SKM-1 (cell line): ENCODE data around the gene NR2F1-AS1.
"Not testable (repeated sequence)": the region's sequence is repeated elsewhere in the genome, so short reads cannot be mapped to it uniquely, and the experiment has no call there.

Experiments
- DNase-seq: peaks from one replicate; lab custom pipeline; 2025; ENCODE audit not compliant: unreplicated experiment; lab: John Stamatoyannopoulos, UW

The NR2F1-AS1 gene

DNA sequence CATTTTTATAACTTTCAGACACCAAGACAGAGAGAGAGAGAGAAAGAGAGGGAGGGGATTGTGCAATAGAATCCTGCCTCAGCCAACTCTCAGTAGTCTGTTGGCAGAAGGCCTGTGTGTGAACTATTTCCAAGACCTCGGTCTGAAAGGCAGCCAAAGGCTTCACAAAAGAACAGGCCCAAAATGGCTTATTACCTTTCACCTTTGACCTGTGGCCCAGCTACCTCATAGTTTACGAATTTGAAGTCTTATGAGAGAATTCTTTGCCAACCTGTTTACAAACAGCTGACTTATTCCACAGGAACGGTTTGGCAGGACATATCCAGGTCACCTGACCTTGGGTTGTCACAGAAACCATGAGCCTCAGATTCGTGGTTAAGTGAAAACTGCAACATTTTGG is 48.6 kb downstream of the NR2F1-AS1 start:
- no peak for DNase-seq

GRCh38 chr5:93521815-93522214 is 59.2 kb downstream of the NR2F1-AS1 start:
- not testable (repeated sequence) for DNase-seq

GRCh38 chr5:93519740-93520139 is 61.3 kb downstream of the NR2F1-AS1 start:
- DNase-seq: no peak

- DNase-seq: no peak
Observed at GRCh38 chr5:93517828-93518227, 63.2 kb downstream of the NR2F1-AS1 start.

DNA sequence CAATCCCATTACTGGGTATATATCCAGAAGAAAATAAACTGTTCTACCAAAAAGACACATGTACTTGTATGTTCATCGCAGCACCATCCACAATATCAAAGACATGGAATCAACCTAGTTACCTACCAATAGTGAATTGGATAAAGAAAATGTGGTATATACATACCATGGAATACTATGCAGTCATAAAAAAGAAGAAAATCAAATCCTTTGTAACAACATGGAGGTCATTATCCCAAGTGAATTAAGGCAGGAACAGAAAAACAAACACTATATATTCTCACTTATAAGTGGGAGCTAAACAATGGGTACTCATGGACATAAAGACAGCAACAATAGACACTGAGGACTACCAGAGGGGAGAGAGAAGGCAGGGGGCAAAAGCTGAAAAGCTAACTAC is 67.7 kb downstream of the NR2F1-AS1 start:
- no peak for DNase-seq

- DNase-seq: no peak
Observed at GRCh38 chr5:93512799-93513198, 68.2 kb downstream of the NR2F1-AS1 start.

DNA sequence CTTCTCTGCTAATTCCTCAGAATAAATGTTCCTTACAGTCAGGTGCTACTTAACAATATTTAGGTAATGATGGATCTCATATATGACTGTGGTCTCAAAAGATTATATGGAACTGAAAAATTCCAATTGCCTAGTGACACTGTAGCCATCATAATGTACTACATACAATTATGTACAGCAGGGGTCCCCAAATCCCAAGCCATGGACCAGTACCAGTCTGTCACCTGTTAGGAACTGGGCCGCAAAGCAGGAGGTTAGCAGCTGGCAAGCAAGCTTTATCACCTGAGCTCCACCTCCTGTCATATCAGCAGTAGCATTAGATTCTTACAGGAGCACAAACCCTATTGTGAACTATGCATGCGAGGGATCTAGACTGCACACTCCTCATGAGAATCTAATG is 69.6 kb downstream of the NR2F1-AS1 start:
- DNase-seq: no peak

- DNase-seq: no peak
Observed at GRCh38 chr5:93510626-93511380, 70.2 kb downstream of the NR2F1-AS1 start.

DNA sequence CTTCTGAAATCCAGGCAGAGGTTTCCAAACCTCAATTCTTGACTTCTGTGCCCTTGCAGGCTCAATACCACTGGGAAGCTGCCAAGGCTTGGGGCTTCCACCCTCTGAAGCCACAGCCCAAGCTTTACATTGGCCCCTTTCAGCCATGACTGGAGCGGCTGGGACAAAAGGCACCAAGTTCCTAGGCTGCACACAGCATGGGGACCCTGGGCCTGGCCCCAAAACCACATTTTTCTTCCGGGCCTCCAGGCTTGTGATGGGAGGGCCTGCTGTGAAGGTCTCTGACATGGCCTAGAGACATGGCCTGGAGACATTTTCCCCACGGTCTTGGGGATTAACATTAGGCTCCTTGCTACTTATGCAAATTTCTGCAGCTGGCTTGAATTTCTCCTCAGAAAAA is 75.5 kb downstream of the NR2F1-AS1 start:
- not testable (repeated sequence) for DNase-seq

GRCh38 chr5:93503598-93504067 is 77.4 kb downstream of the NR2F1-AS1 start:
- DNase-seq: no peak

- DNase-seq: no peak
Observed at GRCh38 chr5:93497096-93497495, 83.9 kb downstream of the NR2F1-AS1 start.

DNA sequence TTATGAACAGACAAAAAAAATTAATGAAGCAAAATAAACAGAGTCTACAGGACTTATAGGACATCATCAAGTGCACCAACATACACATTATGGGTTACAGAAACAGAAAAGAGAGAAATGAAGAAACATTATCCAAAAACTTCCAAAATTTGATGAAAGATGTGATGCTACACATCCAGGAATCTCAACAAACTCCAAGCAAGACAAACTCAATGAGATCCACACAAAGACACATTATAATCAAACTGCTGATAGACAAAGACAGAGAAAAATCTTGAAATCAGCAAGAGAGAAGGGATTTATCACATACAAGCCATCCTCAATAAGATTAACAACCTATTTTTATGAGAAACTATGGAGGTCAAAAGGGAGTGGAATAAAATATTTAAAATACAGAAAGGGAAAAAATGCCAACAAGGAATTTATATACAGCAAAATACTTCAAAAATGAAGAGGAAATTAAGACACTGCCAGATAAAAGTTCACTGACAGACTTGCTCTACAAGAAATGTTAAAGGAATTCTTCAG is 101.0 kb downstream of the NR2F1-AS1 start:
- DNase-seq: no peak

DNA sequence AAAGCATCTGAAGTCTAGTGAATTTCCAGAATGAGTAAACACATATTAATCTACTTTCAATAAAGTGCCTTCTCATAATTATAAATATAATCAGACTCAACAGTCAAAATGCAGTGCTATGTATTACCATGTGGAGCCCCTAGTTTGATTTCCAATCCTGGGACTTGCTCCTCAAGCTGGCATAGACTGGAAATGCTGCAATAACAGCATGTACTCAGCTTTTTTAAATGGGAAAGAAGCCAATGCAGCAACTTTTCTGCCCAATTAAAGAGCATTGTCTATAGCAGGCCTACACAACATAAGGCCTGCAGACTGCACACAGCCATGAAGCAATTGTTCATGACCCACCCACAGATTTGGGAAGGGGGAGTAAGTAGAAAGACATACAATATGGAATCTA is 103.2 kb downstream of the NR2F1-AS1 start:
- no peak for DNase-seq

- no peak for DNase-seq
Observed at GRCh38 chr5:93476251-93476742, 104.7 kb downstream of the NR2F1-AS1 start.

- no peak for DNase-seq
Observed at GRCh38 chr5:93462916-93463315, 118.1 kb downstream of the NR2F1-AS1 start.

- DNase-seq: no peak
Observed at GRCh38 chr5:93461756-93462155, 119.3 kb downstream of the NR2F1-AS1 start.

- DNase-seq: no peak
Observed at GRCh38 chr5:93460286-93460685, 120.7 kb downstream of the NR2F1-AS1 start.

DNA sequence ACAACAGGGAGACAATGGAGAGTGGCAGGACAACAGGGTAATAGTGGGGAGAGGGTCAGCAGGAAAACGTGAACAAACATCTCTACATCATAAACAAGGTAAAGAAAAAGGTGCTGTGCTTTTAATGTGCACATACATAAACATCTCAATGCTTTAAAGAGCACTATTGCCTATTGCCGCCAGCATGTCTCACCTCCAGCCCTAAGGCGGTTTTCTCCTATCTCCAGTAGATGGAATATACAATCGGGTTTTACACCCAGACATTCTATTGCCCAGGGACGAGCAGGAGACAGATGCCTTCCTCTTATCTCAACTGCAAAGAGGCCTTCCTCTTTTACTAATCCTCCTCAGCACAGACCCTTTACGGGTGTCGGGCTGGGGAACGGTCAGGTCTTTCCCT is 124.2 kb downstream of the NR2F1-AS1 start:
- not testable (repeated sequence) for DNase-seq

DNA sequence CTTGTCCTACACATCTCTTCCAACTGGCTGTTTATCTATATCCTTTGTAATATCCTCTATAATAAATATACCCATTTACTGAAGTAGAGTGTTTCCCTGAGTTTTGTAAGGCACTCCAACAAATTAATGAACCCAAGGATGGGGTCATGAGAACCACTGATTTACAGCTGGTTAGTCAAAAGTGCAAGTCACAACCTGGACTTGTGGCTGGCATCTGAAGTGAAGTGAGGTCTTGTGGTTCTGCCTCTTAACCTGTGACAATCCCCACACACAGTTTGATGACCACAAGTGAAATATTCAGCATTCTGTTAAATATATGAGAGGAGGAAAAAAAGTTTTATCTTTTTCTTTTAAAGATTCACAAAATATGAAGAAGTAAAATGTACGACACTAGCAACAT is 126.1 kb downstream of the NR2F1-AS1 start:
- no peak for DNase-seq

DNA sequence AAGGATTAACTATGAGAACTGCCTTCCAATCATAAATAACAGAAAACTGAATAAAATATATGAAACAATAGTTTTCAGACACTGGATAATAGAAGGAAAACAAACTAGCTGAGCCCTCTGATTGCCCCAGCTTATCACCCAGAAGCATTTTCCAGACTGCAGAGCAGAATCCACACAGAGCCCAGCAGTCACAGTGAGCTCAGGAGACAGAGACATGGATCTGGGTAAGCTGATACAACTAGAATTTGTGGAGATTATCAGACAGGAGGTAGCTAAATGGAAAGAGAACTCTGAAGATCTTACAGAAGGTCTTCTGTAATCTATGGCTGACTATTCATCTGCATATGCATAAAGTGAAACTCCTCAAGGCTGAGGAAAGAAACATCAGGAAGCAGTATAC is 128.8 kb downstream of the NR2F1-AS1 start:
- DNase-seq: no peak

GRCh38 chr5:93438124-93438523 is 142.9 kb downstream of the NR2F1-AS1 start:
- no peak for DNase-seq

DNA sequence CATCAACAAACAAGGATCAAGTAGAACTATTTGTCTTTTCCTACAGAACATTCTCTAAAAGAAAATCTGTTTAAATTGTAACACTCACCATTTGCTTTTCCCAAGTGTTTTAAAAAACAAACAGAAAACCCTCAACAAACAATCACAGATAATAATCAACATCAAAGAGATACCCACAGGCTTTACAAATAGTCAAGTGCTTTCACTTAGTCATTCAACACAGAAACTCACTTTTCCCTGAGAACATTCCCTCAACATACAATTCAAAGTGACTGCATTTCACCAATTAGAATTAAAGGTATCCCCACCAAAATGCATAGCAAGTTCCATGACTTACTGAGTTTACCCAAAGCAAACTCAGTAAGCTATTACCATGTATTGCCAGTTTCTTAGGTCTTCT is 144.9 kb downstream of the NR2F1-AS1 start:
- no peak for DNase-seq

- DNase-seq: no peak
Observed at GRCh38 chr5:93433422-93433821, 147.6 kb downstream of the NR2F1-AS1 start.
